ENCODE measurements around the gene GPNMB. TPM values are rescaled to one million over a fixed set of nuclear protein-coding genes. Genes with fewer than 3 reads are reported as not detected.

GPNMB gene
- total RNA-seq, 1 donor from 2014 or later, result 36.1 TPM

DNA sequence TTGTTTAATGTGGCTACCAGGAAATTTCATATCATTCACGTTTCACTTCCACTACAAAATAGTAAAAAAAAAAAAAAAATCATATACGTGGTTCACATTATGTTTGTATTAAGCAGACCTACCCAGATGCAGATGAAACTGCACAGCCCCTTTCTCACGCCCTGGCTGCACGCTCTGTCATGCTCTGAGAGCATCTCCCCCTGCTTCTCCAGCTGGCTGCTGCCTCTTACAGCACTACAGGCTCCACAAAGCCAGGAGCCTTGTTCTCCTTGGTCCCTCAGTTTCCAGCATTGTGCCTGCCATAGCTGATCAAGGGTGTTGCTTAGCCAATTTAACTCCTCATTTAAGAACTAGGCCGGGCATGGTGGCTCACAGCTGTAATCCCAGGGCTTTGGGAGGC, 6.9 kb upstream of the GPNMB start:
- Histone ChIP-seq H3K27me3 (ENCODE audit: control insufficient read depth, insufficient read depth, low read length) (no peaks in the 10 kb centered on the region), H3K4me3 (ENCODE audit: low read depth, low read length) (no peak overlapping the region), H3K36me3 (ENCODE audit: control insufficient read depth, insufficient read depth, low read length) (no peaks in the 10 kb centered on the region)
- TF ChIP-seq, protein P1, sequence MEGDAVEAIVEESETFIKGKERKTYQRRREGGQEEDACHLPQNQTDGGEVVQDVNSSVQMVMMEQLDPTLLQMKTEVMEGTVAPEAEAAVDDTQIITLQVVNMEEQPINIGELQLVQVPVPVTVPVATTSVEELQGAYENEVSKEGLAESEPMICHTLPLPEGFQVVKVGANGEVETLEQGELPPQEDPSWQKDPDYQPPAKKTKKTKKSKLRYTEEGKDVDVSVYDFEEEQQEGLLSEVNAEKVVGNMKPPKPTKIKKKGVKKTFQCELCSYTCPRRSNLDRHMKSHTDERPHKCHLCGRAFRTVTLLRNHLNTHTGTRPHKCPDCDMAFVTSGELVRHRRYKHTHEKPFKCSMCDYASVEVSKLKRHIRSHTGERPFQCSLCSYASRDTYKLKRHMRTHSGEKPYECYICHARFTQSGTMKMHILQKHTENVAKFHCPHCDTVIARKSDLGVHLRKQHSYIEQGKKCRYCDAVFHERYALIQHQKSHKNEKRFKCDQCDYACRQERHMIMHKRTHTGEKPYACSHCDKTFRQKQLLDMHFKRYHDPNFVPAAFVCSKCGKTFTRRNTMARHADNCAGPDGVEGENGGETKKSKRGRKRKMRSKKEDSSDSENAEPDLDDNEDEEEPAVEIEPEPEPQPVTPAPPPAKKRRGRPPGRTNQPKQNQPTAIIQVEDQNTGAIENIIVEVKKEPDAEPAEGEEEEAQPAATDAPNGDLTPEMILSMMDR (IDR thresholded peaks at IDR 0.05; ENCODE audit: insufficient read depth, low read length, poor library complexity, severe bottlenecking), result no peak
- DNase-seq (ENCODE audit: low read depth), result no peak

DNA sequence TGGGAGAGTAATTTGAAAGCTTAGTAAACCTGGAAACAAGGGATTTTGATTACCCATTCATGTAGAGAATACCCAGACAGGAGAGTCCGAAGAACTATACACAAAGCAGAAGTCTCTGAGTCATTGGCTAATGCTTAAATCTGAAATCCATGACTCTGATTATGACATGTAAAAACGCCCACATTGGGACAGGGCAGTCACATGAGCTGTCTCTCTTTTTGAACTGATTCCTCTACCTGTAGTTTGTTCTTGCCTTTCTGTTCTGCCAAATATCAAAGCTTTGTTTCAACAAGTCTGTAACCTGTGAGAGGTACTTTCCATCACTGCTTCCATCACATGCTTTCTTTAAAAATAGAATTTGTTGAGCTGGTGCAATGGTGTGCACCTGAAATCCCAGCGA, 4.3 kb upstream of the GPNMB start:
- H3K36me3 ChIP-seq (ENCODE audit: control insufficient read depth, insufficient read depth, low read length), result no peaks in the 10 kb centered on the region
- no peak overlapping the region for H3K4me3 ChIP-seq (ENCODE audit: low read depth, low read length)
- TF ChIP-seq, protein P1 (IDR thresholded peaks at IDR 0.05; ENCODE audit: insufficient read depth, low read length, poor library complexity, severe bottlenecking), result no peak
- DNase-seq (ENCODE audit: low read depth), result no peak
- H3K27me3 ChIP-seq (ENCODE audit: control insufficient read depth, insufficient read depth, low read length), result no peaks in the 10 kb centered on the region

DNA sequence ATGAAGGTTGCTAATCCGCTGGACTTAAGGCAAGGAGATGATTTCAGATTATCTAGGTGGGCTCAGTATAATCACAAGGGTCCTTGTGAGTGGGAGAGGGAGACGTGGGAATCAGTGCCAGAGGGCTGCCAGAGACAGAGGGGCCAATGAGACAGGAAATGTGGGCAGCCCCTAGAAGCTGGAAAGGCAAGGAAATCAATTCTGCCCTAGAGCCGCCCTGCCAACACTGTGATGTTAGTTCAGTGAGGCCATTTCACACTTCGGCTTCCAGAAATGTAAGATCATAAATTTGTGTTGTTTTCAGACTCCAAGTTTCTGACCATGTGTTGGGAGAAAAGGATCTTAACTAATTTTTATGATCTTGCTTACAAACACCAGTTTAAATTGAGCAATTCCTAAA, 3.6 kb upstream of the GPNMB start:
- Histone ChIP-seq H3K36me3 (ENCODE audit: control insufficient read depth, insufficient read depth, low read length) (no peaks in the 10 kb centered on the region), H3K27me3 (ENCODE audit: control insufficient read depth, insufficient read depth, low read length) (peaks cover 4% of the 10 kb centered on the region), H3K4me3 (ENCODE audit: low read depth, low read length) (no peak overlapping the region)
- DNase-seq (ENCODE audit: low read depth), result no peak
- TF ChIP-seq, protein P1 (IDR thresholded peaks at IDR 0.05; ENCODE audit: insufficient read depth, low read length, poor library complexity, severe bottlenecking), result no peak

DNA sequence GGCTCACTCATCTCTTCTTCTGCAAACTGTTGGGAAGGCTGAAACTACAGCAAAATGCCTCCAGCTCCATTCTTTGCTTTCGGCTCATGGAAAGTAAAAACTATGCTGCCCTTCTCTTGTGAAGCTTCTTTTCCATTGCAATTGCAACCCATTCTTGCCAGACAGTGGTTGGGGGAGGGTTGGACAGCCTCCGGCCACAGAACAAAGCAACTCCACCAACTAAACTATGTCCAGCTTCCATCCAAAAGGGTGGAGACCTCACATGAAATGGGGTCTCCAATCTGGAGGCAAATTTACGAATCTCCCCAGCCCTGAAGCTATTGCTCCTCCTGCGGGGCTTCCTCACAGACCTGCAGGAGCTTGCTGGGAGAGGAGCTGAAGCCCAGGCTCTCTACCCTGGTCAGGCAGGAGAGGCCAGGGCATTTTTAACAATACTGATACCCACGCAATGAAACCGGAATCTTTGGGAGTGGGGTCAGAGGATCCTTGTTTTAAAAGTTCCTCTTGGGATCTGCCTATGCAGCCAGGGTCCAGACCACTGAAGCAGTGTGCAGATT, 549 bp downstream of the GPNMB start:
- H3K4me3 ChIP-seq (ENCODE audit: low read depth, low read length), result peak overlapping the region; percentile 29

DNA sequence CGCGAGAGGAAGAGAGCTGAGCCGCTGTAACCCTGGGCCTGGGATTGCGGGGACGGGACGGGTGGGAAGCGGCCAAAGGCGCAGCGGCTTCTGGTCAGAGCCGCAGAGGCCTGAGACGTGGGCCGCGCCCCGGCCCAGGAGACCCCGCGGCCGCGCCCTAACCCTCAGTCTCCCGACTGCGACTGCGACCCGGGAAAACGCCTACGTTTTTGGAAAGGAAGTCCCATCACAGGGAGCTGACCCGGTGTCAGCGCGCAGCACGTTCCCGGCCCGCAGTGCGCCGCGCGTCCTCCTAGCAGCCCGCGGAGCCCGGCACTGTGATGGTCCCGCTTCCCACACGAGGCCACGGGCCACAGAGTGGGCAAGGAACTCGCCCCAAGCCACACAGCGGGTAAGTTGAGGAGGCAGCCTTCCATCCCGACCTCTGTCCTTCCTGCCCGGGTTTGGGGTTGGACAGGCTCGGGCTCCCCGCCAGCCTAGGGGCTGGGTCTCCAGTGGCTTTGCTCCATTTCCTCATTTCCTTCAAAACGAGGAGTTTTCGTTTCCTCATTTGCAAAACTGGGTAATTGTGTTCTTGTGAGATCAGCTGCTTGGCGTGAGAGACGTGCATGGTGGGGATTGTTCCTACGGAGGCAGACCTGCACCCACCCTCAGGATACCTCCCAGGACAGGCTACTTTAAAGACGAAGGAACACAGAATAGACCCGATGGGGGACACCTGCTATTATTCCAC, 1.2 kb downstream of the GPNMB start:
- Histone ChIP-seq H3K36me3 (ENCODE audit: control insufficient read depth, insufficient read depth, low read length) (no peaks in the 10 kb centered on the region), H3K4me3 (ENCODE audit: low read depth, low read length) (peak overlapping the region; percentile 29)
- DNase-seq (ENCODE audit: low read depth), result no peak

More for the DNA sequence above, 549 bp downstream of the GPNMB start:
- TF ChIP-seq, protein P1 (IDR thresholded peaks at IDR 0.05; ENCODE audit: insufficient read depth, low read length, poor library complexity, severe bottlenecking), result no peak
- Histone ChIP-seq H3K27me3 (ENCODE audit: control insufficient read depth, insufficient read depth, low read length) (peaks cover 6% of the 10 kb centered on the region), H3K36me3 (ENCODE audit: control insufficient read depth, insufficient read depth, low read length) (no peaks in the 10 kb centered on the region)
- no peak for DNase-seq (ENCODE audit: low read depth)

More for the DNA sequence above, 1.2 kb downstream of the GPNMB start:
- TF ChIP-seq, protein P1 (IDR thresholded peaks at IDR 0.05; ENCODE audit: insufficient read depth, low read length, poor library complexity, severe bottlenecking), result no peak
- H3K27me3 ChIP-seq (ENCODE audit: control insufficient read depth, insufficient read depth, low read length), result peaks cover 6% of the 10 kb centered on the region

Measured in kidney epithelial cell (primary cell).